ENCODE results near the gene STK38. TPM values are rescaled to one million over a fixed set of nuclear protein-coding genes. Genes with fewer than 3 reads are reported as not detected.

Gene STK38
- total and polyA plus RNA-seq, 2 of the 8 experiments (the other 6 are each of a cell fraction or from before 2014, with no cell fraction given) = 8.1 to 19.8 TPM

GRCh38 chr6:36489426-36489825 is 57.9 kb downstream of the STK38 start:
- H3K27ac ChIP-seq (ENCODE audit: low read depth, low read length) = no peak overlapping the region
- H3K18ac ChIP-seq (ENCODE audit: extremely low read depth, low read length) = no peak overlapping the region
- no peak overlapping the region for H3K9ac ChIP-seq (replicated peaks in 1 of 4; ENCODE audit: extremely low read depth in 1 of 4, low read depth in 3 of 4, low read length in 3 of 4)
- TF ChIP-seq, protein P1, sequence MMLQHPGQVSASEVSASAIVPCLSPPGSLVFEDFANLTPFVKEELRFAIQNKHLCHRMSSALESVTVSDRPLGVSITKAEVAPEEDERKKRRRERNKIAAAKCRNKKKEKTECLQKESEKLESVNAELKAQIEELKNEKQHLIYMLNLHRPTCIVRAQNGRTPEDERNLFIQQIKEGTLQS (IDR thresholded peaks at IDR 0.05; ENCODE audit: insufficient read depth, low read depth, low read length) = no peak
- TF ChIP-seq RXRA (IDR thresholded peaks at IDR 0.05; ENCODE audit: insufficient read depth, low read depth, low read length) (no peak), CHD1 (IDR thresholded peaks at IDR 0.05; ENCODE audit: low read depth, low read length) (no peak), TAF1 (IDR thresholded peaks at IDR 0.05; ENCODE audit: low read depth, low read length) (no peak), TCF12 (IDR thresholded peaks at IDR 0.05; ENCODE audit: low read depth, low read length) (no peak), RAD21 (IDR thresholded peaks at IDR 0.05 in 1 of 2, conservative IDR thresholded peaks at IDR 0.05 in 1 of 2; ENCODE audit: low read depth in 2 of 2, low read length in 2 of 2) (no peak)
- H3K4me2 ChIP-seq (ENCODE audit: insufficient read depth in 1 of 2, low read depth in 2 of 2, low read length in 2 of 2) = no peak overlapping the region
- H4K91ac ChIP-seq (replicated peaks; ENCODE audit: insufficient read length, low read length) = no peak overlapping the region
- H3K27me3 ChIP-seq (replicated peaks in 1 of 4; ENCODE audit: control insufficient read depth in 3 of 4, extremely low read depth in 1 of 4, insufficient read depth in 3 of 4, low read length in 3 of 4) = no peaks in the 10 kb centered on the region
- H3K79me2 ChIP-seq (ENCODE audit: control insufficient read depth in 1 of 2, insufficient read depth in 2 of 2, low read length in 2 of 2) = no peaks in the 10 kb centered on the region
- peaks cover under 1 to 23% (median 9%) of the 10 kb centered on the region in 4 experiments; a peak in 4 of 8 replicates for H3K36me3 ChIP-seq (ENCODE audit: control insufficient read depth in 2 of 4, insufficient read depth in 4 of 4, low read length in 3 of 4)
- H2BK120ac ChIP-seq (replicated peaks; ENCODE audit: low read depth, low read length) = no peak overlapping the region
- 94% methylated on average over 4 of the region's 4 CpGs; no CpG with 5 or more reads in 1 of the 2 experiments for WGBS, 2 experiments (ENCODE audit: extremely low coverage in 1 of 2, insufficient coverage in 1 of 2, insufficient read length in 1 of 2, insufficient replicate concordance in 2 of 2, low coverage in 1 of 2, low lambda C conversion rate in 2 of 2, missing lambda C conversion rate in 1 of 2)
- H2BK15ac ChIP-seq (ENCODE audit: low read length) = no peak overlapping the region
- no peaks in the 10 kb centered on the region for H4K20me1 ChIP-seq (replicated peaks in 1 of 2; ENCODE audit: control insufficient read depth in 1 of 2, insufficient read depth in 2 of 2, low read length in 2 of 2)
- H4K8ac ChIP-seq (ENCODE audit: extremely low read depth, insufficient read depth, low read length) = no peak overlapping the region
- H3K4ac ChIP-seq (replicated peaks; ENCODE audit: insufficient read length, low read depth, low read length) = no peak overlapping the region
- ChIA-PET CTCF (ENCODE audit: partially characterized antibody) (no interaction called here), POLR2A (ENCODE audit: partially characterized antibody) (interaction anchor here (1.2 to 3.1 kb wide), 3 partner anchors 11 to 29 kb away, joined by 3 to 11 read pairs (median 3); no protein-coding TSS in a partner anchor)
- H3K23me2 ChIP-seq (ENCODE audit: low read depth, low read length) = no peaks in the 10 kb centered on the region
- H3K56ac ChIP-seq (replicated peaks; ENCODE audit: insufficient read length, low read depth, low read length) = no peak overlapping the region
- H2AFZ ChIP-seq (ENCODE audit: low read length) = no peak overlapping the region
- no peak overlapping the region for H3K14ac ChIP-seq (ENCODE audit: insufficient read length)
- H4K5ac ChIP-seq (ENCODE audit: insufficient read length, low read depth, low read length) = no peak overlapping the region
- no peak overlapping the region for H2BK20ac ChIP-seq (ENCODE audit: low read length)
- H3K4me1 ChIP-seq (replicated peaks in 1 of 4; ENCODE audit: control insufficient read depth in 3 of 4, insufficient read depth in 4 of 4, low read length in 3 of 4) = peaks cover 0 to 7% (median 3%) of the 10 kb centered on the region in 4 experiments; a peak in 2 of 7 replicates
- no peak overlapping the region for H3K23ac ChIP-seq (ENCODE audit: insufficient read length)
- no peak overlapping the region for H2BK12ac ChIP-seq (ENCODE audit: low read depth, low read length)
- no peak for DNase-seq (ENCODE audit: low read depth in 1 of 2, low spot score in 2 of 2)
- FAIRE-seq = no peak
- H3K79me1 ChIP-seq (ENCODE audit: low read depth, low read length) = no peaks in the 10 kb centered on the region
- H3K4me3 ChIP-seq (ENCODE audit: extremely low read depth in 1 of 4, insufficient read depth in 2 of 4, low read depth in 3 of 4, low read length in 4 of 4) = no peak overlapping the region
- H2AK5ac ChIP-seq (ENCODE audit: low read depth, low read length) = no peak overlapping the region
- no peak overlapping the region for H2BK5ac ChIP-seq (ENCODE audit: low read depth, low read length)
- no peaks in the 10 kb centered on the region for H3K9me3 ChIP-seq (ENCODE audit: insufficient read depth in 2 of 2, low read depth in 1 of 2, low read length in 1 of 2)

Data from H1 (cell line).